Stimulated activated CD4-positive, alpha-beta T cell treated with anti-CD3 and anti-CD28 coated beads, Interleukin-2, amount 100 ng/mL, for 48 hours (primary cell): ENCODE data around the gene RAB8B.
"Not testable (repeated sequence)": the region's sequence is repeated elsewhere in the genome, so short reads cannot be mapped to it uniquely, and the experiment has no call there.

Experiments used
- DNase-seq, 2 donors: peaks; one replicate each; pipeline ENCODE4 v3.0.0-alpha.2; 2020

Gene RAB8B

DNA sequence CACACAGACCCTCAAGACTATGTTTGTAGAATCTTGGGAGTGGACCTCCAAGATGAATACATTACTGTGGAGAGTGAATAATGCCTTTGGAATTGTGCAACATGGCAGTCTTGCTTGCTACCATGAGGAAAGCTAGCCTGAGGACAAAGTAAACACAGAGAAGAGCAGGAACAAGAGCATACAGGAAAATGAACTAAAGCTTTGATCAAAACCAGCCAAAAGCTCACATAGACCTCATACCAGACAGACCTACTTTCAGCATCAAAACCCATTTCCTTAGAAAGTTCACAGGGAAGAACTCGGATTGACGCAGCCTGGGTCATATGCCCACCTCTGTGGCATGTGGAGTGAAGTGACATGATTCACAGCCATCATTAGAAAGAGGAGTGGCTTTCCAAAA is 3.3 kb upstream of the RAB8B start:
- no peak for DNase-seq

DNA sequence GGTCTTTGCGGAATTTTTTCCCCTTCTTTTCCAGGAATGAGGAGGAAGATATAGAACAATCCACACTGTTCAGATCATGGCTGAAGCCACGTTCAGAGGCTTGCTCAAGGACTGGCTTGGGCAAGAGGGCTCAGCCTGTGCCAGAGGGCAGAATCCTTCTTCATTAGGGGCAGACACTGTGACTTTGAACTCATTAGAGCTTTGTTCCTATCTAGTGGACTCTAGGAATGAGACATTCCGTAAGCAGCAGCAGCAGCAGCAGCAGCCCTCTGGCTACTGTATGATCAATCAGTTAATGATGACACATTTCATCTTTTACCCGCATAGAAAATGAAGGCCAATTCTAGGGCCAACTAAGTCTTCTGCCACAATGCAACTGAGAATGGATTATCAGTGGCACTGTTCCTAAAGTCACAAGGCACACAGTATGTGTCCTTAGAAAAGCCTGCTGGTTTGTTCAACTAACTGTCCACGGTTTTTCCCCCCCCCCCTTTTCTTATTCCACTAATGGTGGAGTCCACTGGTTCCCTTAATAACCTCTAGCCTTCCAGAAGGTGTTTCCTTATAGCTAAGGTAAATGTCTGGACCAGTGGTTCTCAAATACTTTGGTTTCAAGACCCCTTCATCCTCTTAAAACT is 1.7 kb upstream of the RAB8B start:
- DNase-seq: no peak

DNA sequence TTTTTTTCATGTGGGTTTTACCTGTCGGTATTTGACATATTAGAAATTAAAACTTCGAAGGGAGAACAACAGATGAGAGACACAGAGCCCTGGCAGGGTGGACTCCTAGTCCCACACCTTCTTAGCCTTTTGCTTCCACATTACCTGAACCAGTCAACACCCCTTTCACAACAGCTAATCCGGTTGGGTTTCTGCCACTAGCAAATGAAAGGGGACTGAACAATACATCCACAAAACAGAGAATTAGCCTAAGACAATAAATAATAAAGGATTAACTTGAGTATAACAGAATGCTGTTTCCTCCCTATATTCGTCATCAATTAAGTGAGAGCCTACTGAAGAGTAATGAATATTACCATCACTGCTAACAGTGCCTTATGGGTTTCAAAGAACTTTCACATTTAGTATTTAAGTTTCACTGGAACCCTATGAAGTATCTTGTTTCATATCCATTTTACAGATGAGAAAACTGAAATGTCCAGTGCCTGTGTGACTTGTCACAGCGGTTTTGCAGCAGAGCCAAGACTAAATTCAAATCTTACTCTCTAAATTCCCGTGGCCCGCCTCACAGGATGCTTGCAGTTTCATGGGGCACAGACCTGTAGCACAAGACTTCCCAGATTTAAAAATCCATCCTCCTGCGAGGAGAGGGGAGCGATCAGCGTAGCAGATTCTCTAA is 1.0 kb upstream of the RAB8B start:
- peak in 1 of 2 donors; percentile 35 for DNase-seq

DNA sequence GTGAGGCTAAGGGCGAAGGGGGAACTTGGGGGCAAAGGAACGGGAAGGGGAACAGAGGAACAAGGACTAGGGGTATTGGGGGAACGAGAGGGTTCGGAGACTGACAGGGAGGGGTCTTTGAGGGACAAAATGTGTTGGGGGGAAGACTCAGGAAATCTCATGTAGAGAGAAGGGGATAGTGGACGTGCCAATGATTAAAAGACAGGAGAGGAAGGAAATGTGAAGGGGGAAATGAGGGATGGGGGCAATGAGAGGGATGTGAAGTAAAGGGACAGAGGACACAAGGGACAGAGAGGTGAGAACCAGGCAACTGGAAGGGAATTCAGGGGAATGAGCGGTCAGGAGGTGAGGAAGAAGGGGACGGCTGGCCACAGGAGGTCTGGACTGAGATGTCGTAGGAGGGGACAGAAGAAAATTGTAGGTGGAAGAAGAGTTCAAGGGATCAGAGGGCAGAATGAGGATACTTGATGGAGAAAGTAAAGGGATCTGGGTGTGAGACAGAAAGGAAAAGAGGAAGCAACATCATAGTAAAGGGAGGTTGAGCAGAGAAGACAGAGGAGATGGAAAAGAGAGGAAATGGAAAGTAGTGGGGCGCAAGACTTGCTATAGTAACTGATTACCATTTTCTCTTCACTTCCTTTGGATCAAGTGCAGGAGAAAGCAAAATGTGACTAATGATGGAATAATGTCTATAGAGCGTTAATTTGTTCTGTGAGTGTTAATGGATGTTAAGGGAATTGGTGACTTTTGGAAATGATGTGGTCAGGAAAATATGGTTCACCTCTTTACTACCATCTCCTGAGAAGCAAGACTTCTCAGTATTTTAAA is 749 bp downstream of the RAB8B start:
- DNase-seq: no peak

DNA sequence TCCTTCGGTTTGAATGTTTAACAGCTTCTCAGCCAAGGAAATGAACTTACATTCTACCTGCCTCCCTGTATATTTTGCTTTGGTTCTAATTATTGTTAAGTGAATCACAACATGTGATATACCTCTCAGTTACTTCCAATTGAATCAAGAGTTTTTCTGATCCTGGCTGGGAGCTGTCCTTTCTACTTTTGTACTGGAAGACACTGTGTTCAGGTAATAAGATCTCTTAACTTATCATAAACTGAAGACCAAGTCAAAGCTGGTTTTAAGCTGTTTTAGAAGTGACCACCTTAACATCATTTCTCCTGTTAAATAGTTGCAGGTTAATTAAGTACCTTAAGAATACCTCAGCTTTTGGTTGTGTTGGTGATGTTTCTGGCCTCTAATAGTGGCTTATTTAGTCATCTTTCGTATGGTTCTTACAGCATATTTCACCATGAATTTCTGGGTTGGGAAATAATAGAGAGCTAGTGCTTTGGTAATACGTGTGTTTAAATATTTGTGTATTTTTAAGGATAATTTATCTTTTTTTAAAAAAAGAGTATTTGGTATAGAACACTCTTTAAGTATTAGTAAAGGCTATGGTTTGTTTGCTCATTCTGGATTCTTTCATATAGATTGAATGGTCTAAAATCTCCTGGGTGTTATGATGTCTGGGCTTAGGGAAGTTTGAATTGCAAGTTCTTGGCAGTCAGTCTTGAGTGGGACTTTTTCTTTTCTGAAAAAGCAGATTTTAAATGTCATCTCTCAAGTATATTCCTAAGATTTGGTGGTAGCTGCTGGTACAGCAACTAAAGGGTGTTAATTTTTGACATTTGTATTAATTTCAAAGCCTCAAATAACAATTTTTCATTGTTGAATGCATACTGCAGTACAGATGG is 1.6 kb downstream of the RAB8B start:
- no peak for DNase-seq

DNA sequence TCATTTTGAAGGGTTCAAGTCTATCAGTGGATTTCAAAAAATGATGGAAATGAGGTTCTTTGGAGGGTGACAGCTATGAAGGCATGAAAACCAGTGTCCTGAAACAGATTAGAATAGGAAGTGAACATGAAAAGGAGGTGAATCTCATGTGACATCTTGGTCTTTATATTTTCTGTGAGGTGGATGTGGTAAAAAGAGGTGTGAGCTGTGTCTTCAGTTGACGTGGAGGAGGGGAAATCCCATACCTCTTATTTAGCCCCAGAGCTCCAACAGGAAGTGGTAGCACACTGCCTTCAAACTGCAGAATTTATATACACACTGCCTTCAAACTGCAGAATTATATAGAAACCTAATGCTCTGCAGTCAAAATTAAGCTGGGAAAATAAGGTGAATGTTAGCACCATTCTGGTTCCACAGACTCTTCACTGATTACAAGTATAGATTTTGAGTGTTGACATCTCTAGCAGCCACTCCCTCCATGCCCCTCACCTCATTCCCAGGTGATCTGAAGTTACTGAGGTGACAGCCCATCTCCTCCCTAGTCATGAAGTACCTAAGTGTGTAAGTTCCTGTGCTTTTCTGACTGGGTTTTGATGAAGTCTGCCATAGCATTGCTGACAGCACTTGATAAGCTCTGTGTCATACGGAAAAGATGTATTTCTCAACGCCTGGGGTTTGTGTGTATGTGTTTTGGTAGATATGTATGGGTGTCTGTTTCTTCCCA is 2.7 kb downstream of the RAB8B start:
- peak in 1 of 2 donors; percentile 35 for DNase-seq

DNA sequence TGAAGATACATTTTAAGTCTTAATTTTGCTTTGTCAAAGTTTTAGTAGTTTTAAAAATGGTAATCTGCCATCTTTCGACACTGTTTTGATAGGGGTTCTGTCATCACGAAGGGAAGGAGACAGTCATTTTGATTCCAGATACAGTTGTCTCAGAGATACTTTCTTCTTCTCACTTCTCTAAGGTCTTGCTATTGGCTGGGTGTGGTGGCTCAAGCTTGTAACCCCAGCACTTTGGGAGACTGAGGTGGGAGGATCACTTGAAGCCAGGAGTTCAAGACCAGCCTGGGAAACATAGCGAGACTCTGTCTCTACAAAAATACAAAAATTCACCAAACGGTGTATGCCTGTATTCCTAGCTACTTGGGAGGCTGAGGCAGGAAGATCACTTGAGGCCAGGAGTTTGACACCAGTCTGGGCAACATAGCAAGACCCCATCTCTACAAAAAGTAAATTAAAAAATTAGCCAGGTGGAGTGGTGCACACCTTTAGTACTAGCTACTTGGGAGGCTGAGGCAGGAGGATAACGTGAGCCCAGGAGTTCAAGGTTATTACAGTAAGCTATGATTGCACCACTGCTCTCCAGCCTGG is 3.3 kb downstream of the RAB8B start:
- peak; percentile 24 to 30 for DNase-seq

DNA sequence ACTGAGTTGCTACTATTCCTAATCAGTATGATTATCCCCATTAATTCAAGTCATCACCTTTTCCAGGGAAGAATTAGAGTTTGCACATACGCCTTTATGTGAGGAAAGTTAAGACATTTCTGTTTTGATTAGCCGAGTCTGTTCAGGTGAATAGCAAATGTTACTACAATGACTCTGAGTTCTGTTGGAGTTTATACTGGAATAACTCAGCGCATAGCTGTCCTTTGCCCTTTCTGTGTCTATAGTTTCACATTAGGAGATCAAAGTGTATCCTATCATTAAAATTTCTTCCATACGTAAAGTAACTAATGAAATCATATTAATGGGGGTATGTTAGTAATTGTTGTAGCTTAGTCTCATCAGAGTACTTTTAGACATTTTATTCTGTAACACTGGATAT is 4.9 kb downstream of the RAB8B start:
- DNase-seq: no peak

DNA sequence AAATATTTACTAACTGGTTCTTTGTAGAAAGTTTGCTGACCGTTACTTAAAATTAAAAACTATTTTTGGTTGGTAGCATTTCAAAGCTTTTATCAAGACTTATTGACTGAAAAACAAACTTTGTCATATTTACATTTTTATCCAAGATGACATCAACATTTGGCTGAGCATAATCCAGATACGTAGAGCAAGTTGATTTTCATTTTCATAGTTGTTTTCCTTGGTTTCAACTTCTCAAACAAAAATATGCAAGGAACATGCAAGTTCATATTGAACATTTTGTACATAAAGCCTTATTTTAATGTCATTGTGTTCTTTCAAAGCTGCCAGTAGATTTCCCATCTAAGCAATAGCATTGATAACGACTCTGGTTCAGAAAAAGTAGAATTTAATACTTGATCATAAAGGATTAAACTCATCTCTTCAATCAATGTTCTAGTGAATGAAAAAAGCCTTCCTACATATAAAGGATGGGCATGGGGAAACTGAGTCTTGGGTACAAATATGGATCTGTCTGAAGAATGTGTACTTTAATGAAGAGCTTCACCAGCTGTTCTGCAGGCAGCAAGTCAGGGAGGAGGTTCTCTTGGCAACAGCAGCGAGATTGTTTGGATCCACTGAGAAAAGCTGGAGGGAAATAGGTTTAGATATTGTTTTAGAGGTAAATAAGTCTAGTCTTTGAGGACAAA is 5.6 kb downstream of the RAB8B start:
- no peak for DNase-seq

DNA sequence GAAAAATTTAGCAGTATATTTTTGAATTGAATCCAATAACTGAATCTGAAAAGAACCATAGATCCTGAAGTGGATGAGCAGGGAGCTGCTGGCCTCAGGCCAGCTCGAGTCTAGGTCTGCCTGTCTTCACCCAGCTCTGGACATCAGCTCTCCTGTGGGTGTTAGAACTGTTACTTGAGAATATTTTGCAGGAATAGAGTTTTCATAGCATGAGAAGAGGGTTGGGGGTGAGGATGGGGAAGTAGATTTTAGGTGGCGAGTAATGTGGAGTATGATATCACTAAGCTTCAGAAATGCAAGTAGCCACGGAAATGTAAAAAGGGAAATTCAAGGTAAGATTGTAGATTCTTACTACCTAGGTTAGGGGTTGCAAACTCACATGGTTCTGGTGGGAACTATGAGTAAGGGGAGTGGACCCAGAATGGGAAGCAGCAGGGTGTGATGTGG is 6.2 kb downstream of the RAB8B start:
- no peak for DNase-seq

DNA sequence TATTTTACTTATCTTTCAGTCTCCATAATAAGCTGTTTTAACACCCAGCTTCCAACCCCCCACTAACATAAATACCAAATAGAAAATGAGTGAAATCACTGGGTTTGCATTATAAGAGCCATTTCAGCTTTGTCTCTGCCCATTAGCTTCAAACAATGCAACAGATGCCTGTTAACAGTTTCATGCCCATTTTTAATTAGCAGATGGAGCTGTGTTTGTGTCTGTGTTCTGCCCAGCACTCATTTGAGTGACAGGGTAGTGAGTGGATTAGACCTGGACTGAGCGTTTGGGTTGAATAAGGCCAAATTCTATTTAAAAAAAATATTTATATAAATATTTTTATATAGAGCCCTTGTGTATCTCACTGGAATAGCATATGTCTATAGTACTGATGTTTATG is 7.4 kb downstream of the RAB8B start:
- no peak for DNase-seq

DNA sequence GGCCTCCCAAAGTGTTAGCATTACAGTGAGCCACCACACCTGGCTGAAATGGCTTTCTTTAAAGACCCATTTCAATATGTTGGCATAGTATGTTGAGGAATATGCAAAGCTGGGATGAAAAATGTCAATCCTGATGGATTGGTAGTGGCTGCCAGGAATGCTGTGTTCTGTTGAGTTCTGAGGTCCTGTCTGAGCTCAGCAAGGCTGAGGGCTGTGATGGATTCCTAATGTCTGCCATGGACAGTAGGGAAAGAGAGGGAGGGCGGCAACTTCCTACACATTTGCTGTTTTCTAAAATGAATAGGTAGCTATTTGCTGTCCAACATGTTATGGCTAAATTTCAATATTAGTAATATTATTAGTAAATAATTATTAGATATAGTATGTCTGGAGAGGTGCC is 8.2 kb downstream of the RAB8B start:
- DNase-seq: no peak

DNA sequence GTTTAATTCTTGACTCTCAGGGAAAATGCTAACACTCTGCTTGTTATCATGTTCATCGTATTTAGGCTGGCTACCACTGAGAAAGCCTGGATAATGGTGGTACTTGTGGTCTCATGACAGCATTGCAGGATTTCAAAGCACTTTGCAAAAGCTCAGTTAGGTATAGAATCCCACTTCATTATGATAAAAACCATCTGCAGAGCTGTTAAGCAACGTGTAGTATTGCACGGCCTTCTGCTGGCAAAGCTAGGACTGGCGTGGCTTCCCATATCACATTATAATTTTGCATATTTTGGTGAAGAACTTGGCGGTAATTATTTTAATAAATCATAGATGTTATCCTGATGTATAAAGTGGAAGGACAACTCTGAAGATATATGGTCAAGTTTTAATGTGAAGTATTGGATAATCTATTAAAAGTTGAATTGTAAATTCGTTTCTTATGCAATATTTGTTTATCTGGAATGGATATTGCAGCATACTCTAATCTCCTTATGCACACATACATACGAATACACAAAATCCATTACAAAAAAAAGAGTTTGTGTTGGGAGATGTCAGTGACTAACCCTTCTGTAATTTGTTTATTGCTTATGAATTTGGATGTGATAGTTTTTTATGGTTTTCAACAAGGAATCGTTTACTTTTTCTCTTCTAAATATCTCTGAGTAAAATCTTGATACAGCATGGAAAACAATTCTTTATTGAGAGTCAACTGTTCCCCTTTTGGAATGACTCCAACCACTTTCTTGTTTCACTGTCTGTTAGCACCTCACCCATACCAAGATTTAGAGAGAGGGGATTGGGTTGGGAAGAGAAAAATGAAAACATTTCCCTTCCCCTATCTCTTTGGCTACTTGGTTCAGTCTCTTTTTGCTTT is 9.2 kb downstream of the RAB8B start:
- DNase-seq: no peak

DNA sequence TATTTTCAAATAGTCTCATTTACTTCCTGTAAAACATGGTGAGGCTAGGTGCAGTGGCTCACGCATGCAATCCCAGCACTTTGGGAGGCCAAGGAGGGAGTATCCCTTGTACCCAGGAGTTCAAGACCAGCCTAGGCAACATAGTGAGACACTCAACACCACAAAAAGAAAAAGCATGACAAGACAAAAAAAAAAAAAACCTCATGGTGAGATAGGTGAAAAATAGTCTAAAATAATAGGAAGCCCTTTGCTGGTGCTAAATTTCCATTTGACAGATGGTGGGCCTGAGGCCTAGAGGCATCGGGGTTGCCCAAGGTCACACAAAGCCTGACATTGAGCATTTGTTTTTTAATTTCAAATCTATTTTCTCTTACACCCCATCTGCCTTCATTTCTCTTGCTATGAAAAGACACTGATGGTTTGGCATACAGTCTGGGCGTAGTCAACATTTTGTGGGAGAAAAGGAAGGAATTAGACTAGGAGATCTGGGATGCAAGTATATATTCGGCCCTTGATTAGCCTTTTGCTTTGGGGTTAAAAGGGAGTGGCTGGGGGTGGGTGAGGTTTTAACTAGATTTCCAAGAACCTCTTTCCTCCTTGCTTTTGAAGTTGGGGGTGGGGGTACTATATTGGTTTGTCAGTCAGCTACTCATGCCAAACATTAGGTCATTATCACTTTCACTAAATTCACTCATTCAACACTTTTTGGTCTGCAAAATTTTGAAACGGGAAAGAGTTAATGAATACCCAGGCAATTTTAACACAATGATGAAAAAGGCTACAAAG is 11.3 kb downstream of the RAB8B start:
- DNase-seq: no peak

DNA sequence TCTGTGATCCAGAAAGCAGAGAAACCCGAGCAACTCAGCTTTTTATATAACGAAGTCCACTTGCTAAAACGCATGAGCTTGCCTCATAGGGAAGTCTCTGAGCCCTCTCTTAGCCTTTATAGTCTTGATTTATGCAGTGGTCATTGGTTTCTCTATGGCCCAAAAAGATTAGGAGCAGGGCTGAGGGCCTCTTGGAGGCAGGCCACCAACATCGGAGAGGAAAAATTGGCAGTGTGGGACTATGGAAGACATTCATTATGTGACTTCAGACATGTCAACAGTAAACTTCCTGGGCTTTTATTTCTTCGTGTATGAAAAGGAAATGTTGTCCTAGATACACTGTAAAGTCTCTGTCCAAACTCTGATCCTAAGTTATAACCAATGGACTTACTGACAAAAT is 13.5 kb downstream of the RAB8B start:
- DNase-seq: no peak

DNA sequence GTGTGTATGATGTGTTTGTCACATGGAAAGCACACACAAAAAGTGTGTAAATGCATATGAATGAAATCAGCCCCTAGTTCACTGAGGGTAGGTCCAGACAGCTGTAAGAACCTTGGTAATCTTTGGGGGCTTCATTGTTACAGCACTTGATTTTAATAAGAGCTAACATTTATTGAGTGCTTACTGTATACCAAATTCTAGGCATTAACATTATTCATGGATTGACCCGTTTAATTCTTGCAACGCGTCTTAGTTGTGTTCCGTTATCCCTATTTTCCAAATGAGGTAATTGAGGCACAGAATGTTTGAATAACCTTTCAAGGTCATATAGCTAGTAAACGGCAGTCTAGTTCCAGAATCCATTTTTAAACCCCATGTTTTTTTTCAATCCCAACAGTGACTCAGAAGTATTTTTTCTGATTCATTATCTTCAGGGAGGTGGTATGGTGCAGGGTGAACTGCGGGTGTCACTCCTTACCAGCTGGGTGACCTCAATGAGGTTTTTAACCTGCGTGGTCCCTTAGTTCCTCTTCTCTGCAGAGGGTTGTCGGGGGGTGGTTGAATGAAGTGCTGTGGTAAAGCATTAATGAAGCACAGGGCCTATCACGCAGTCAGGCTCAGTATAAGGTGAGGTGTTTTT is 14.2 kb downstream of the RAB8B start:
- DNase-seq: peak; percentile 20 to 25

DNA sequence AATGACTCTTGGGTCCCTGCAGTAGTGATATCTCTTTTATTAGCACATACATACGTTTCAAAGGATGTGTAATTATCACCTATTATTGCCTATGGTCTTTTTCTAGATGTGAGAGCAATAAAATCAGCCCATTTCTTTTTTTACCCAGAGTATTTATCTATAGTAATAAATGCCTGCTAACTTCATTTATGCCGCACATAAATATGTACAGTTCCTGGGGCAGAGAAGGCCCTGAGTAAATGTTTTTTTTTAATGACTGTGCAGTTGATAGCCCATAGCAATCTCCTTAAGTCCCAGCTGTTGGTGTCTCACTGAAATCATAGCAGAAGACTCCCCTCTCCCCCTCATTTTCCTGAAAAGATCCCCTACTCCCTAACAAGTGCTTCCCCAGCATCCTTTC is 16.7 kb downstream of the RAB8B start:
- no peak for DNase-seq

DNA sequence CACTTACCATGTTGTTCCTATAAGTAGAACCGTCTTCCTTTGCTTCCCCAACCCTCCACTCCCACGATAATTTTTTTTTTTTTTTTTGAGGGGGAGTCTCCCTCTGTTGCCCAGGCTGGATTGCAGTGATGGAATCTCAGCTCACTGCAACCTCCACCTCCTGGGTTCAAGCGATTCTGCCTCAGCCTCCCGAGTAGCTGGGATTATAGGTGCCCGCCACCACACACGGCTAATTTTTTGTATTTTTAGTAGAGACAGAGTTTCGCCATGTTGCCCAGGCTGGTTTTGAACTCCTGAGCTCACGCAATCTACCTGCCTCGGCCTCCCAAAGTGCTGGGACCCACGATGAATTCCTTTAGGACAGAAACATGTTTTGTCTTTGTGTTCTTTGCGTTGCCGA is 19.4 kb downstream of the RAB8B start:
- DNase-seq: not testable (repeated sequence)
